Astrocyte (in vitro differentiated cells and primary cell): Measurements from ENCODE around the gene BRINP1. TPM values are rescaled to one million over a fixed set of nuclear protein-coding genes. Genes with fewer than 3 reads are reported as not detected.

ENCODE experiments used
- DNase-seq: peaks from one replicate; pipeline ENCODE4 v3.0.0-alpha.2; 2010; ENCODE audit warnings: low read depth
- FAIRE-seq: peaks from 2 replicates; lab custom pipeline; 2011; peaks lifted over from hg19 to GRCh38; lab: Jason Lieb, UNC
- H2AFZ ChIP-seq: 2 replicates; pipeline ENCODE4 v1.6.0; 2012; ENCODE audit warnings: low read depth, low read length, inconsistent platforms
- H3K27ac ChIP-seq: 2 replicates; pipeline ENCODE4 v1.5.1; 2011; ENCODE audit warnings: low read depth, low read length, inconsistent platforms
- H3K27me3 ChIP-seq: 2 replicates; pipeline ENCODE4 v1.6.0; 2011; ENCODE audit warnings: low read length, inconsistent platforms; ENCODE audit not compliant: insufficient read depth
- H3K36me3 ChIP-seq: 2 replicates; pipeline ENCODE4 v1.5.1; 2011; ENCODE audit warnings: low read length, inconsistent platforms; ENCODE audit not compliant: insufficient read depth
- H3K4me1 ChIP-seq: 2 replicates; pipeline ENCODE4 v1.5.1; 2011; ENCODE audit warnings: low read length, inconsistent platforms; ENCODE audit not compliant: insufficient read depth
- H3K4me2 ChIP-seq: 2 replicates; pipeline ENCODE4 v1.6.0; 2012; ENCODE audit warnings: low read length, inconsistent platforms
- H3K4me3 ChIP-seq: 2 replicates; pipeline ENCODE4 v1.5.1; 2011; ENCODE audit warnings: low read depth, mild to moderate bottlenecking, low read length, inconsistent platforms; ENCODE audit not compliant: insufficient read depth
- H3K79me2 ChIP-seq: 2 replicates; pipeline ENCODE4 v1.6.0; 2012; ENCODE audit warnings: mild to moderate bottlenecking, low read length, inconsistent platforms; ENCODE audit not compliant: insufficient read depth
- H3K9ac ChIP-seq: 2 replicates; pipeline ENCODE4 v1.6.0; 2012; ENCODE audit warnings: mild to moderate bottlenecking, low read length, inconsistent platforms
- H3K9me3 ChIP-seq: 2 replicates; pipeline ENCODE4 v1.5.1; 2012; ENCODE audit warnings: low read depth, mild to moderate bottlenecking, low read length, inconsistent platforms; ENCODE audit not compliant: insufficient read depth
- H4K20me1 ChIP-seq: 2 replicates; pipeline ENCODE4 v1.6.0; 2012; ENCODE audit warnings: low read length, inconsistent platforms; ENCODE audit not compliant: insufficient read depth
- H3K27ac Mint-ChIP-seq: one replicate; pipeline ENCODE4 v1.8.0; 2021; ENCODE audit warnings: mild to moderate bottlenecking, mixed read lengths; ENCODE audit not compliant: unreplicated experiment
- H3K27me3 Mint-ChIP-seq: one replicate; pipeline ENCODE4 v1.8.0; 2021; ENCODE audit warnings: low read depth, mixed read lengths; ENCODE audit not compliant: unreplicated experiment
- H3K36me3 Mint-ChIP-seq: one replicate; pipeline ENCODE4 v1.8.0; 2021; ENCODE audit warnings: low read depth, mixed read lengths; ENCODE audit not compliant: unreplicated experiment
- H3K4me1 Mint-ChIP-seq: one replicate; pipeline ENCODE4 v1.8.0; 2021; ENCODE audit warnings: low read depth, mixed read lengths; ENCODE audit not compliant: unreplicated experiment
- H3K4me3 Mint-ChIP-seq: one replicate; pipeline ENCODE4 v1.8.0; 2021; ENCODE audit warnings: mild to moderate bottlenecking, moderate library complexity, mixed read lengths; ENCODE audit not compliant: unreplicated experiment
- H3K9me3 Mint-ChIP-seq: one replicate; pipeline ENCODE4 v1.8.0; 2021; ENCODE audit warnings: mild to moderate bottlenecking, mixed read lengths; ENCODE audit not compliant: unreplicated experiment
- CTCF ChIP-seq: IDR thresholded peaks from 2 replicates; pipeline ENCODE4 v1.5.1; 2011; ENCODE audit warnings: low read depth, mild to moderate bottlenecking, inconsistent platforms, low read length, moderate library complexity; ENCODE audit not compliant: insufficient read depth
- EZH2 ChIP-seq: IDR thresholded peaks from 2 replicates; pipeline ENCODE4 v1.6.1; 2012; ENCODE audit warnings: mild to moderate bottlenecking, low read length, inconsistent platforms; ENCODE audit not compliant: insufficient read depth
- total RNA-seq: library from RNA; stranded (reverse); gene quantifications from 2 replicates; pipeline ENCODE4 v1.2.1, GENCODE V29; 2021

BRINP1 gene
- total RNA-seq, 1 donor from 2014 or later, result 2.2 TPM

- no peaks in the 10 kb centered on the region for H3K79me2 ChIP-seq
- H3K27ac ChIP-seq, result no peak overlapping the region
These were observed 77.7 kb downstream of the BRINP1 start for GRCh38 chr9:119291554-119291953.

GRCh38 chr9:119289740-119290433 is 79.3 kb downstream of the BRINP1 start:
- H3K4me2 ChIP-seq, result no peak overlapping the region
- no peaks in the 10 kb centered on the region for H3K9me3 ChIP-seq
- no peak overlapping the region for H3K9ac ChIP-seq
- Mint-ChIP-seq H3K4me3 (no peak overlapping the region), H3K27me3 (no peaks in the 10 kb centered on the region), H3K4me1 (peaks cover 4% of the 10 kb centered on the region), H3K27ac (no peak overlapping the region), H3K9me3 (no peaks in the 10 kb centered on the region), H3K36me3 (no peaks in the 10 kb centered on the region)
- no peaks in the 10 kb centered on the region for H3K79me2 ChIP-seq
- no peak overlapping the region for H2AFZ ChIP-seq
- H3K27ac ChIP-seq, result no peak overlapping the region
- no peaks in the 10 kb centered on the region for H3K4me1 ChIP-seq
- FAIRE-seq (peak; percentile 45), DNase-seq (peak; percentile 41)
- H3K36me3 ChIP-seq, result no peaks in the 10 kb centered on the region
- no peak overlapping the region for H3K4me3 ChIP-seq
- H4K20me1 ChIP-seq, result no peaks in the 10 kb centered on the region
- TF ChIP-seq CTCF (peak; percentile 67), EZH2 (no peak)
- no peaks in the 10 kb centered on the region for H3K27me3 ChIP-seq

More at GRCh38 chr9:119291554-119291953, 77.7 kb downstream of the BRINP1 start:
- no peaks in the 10 kb centered on the region for H3K9me3 ChIP-seq
- H3K4me3 ChIP-seq, result no peak overlapping the region
- H3K27me3 Mint-ChIP-seq, result no peaks in the 10 kb centered on the region
- DNase-seq (no peak), FAIRE-seq (no peak)
- H3K4me1 ChIP-seq, result no peaks in the 10 kb centered on the region
- no peaks in the 10 kb centered on the region for H3K36me3 ChIP-seq
- no peak overlapping the region for H3K27ac Mint-ChIP-seq
- H3K4me1 Mint-ChIP-seq, result peaks cover 4% of the 10 kb centered on the region
- no peaks in the 10 kb centered on the region for H3K9me3 Mint-ChIP-seq
- no peaks in the 10 kb centered on the region for H3K27me3 ChIP-seq
- no peak overlapping the region for H3K4me3 Mint-ChIP-seq
- H3K36me3 Mint-ChIP-seq, result no peaks in the 10 kb centered on the region
- H2AFZ ChIP-seq, result no peak overlapping the region
- TF ChIP-seq EZH2, result no peak
- TF ChIP-seq CTCF, result no peak
- H3K9ac ChIP-seq, result no peak overlapping the region
- no peak overlapping the region for H3K4me2 ChIP-seq
- H4K20me1 ChIP-seq, result no peaks in the 10 kb centered on the region

- no peak overlapping the region for H3K4me3 Mint-ChIP-seq
- peak; percentile 72 for DNase-seq
- H3K27ac Mint-ChIP-seq, result no peak overlapping the region
- H3K79me2 ChIP-seq, result no peaks in the 10 kb centered on the region
- H3K9me3 Mint-ChIP-seq, result no peaks in the 10 kb centered on the region
- no peaks in the 10 kb centered on the region for H3K27me3 ChIP-seq
- peaks cover 3% of the 10 kb centered on the region for H3K4me1 ChIP-seq
- no peaks in the 10 kb centered on the region for H3K9me3 ChIP-seq
- H3K27me3 Mint-ChIP-seq, result peaks cover 14% of the 10 kb centered on the region
- peaks cover 10% of the 10 kb centered on the region for H3K4me1 Mint-ChIP-seq
- TF ChIP-seq EZH2, result no peak
- TF ChIP-seq CTCF, result no peak
- H4K20me1 ChIP-seq, result no peaks in the 10 kb centered on the region
- no peaks in the 10 kb centered on the region for H3K36me3 Mint-ChIP-seq
- H3K36me3 ChIP-seq, result no peaks in the 10 kb centered on the region
- no peak overlapping the region for H3K9ac ChIP-seq
- H3K27ac ChIP-seq, result no peak overlapping the region
- no peak overlapping the region for H3K4me3 ChIP-seq
- peak overlapping the region; percentile 19 for H3K4me2 ChIP-seq
- FAIRE-seq, result no peak
- H2AFZ ChIP-seq, result no peak overlapping the region
These were observed 84.5 kb downstream of the BRINP1 start for GRCh38 chr9:119284587-119285337.
